Hindlimb muscle (tissue), 1 donor: ENCODE results near the gene DNMT3A. TPM values are rescaled to one million over a fixed set of nuclear protein-coding genes. Genes with fewer than 3 reads are reported as not detected.
A peak's percentile ranks its signal among the peaks of the same experiment; 100 is the strongest.

ENCODE experiments used
- DNase-seq: peaks from one replicate; pipeline ENCODE4 v3.0.0-alpha.2; 2013
- polyA plus RNA-seq: library from polyadenylated mRNA; unstranded; fragments of 120-200 nt; gene quantifications from one replicate; pipeline ENCODE4 v1.2.1, GENCODE V29; 2013; ENCODE audit not compliant: insufficient read length

Gene DNMT3A
- polyA plus RNA-seq, 1 donor, result 69.9 TPM

- DNase-seq, result peak; percentile 86
Measured at GRCh38 chr2:25342372-25343186, 854 bp upstream of the DNMT3A start.

GRCh38 chr2:25341011-25341727, 556 bp downstream of the DNMT3A start:
- DNase-seq, result peak; percentile 38

- DNase-seq, result no peak
Measured at GRCh38 chr2:25340181-25340921, 1.4 kb downstream of the DNMT3A start.

- DNase-seq, result no peak
Measured at GRCh38 chr2:25339791-25340180, 1.9 kb downstream of the DNMT3A start.

- DNase-seq, result no peak
Measured at GRCh38 chr2:25339211-25339674, 2.5 kb downstream of the DNMT3A start.

- no peak for DNase-seq
Measured at GRCh38 chr2:25338401-25338800, 3.3 kb downstream of the DNMT3A start.

GRCh38 chr2:25337891-25338290, 3.8 kb downstream of the DNMT3A start:
- DNase-seq, result no peak

- no peak for DNase-seq
Measured at GRCh38 chr2:25337276-25337675, 4.4 kb downstream of the DNMT3A start.

- peak; percentile 26 for DNase-seq
Measured at GRCh38 chr2:25336383-25336841, 5.3 kb downstream of the DNMT3A start.

- DNase-seq, result no peak
Measured at GRCh38 chr2:25335971-25336370, 5.8 kb downstream of the DNMT3A start.

GRCh38 chr2:25335204-25335603, 6.5 kb downstream of the DNMT3A start:
- no peak for DNase-seq

- DNase-seq, result no peak
Measured at GRCh38 chr2:25334482-25334881, 7.2 kb downstream of the DNMT3A start.

- no peak for DNase-seq
Measured at GRCh38 chr2:25333981-25334380, 7.7 kb downstream of the DNMT3A start.

GRCh38 chr2:25332571-25332970, 9.2 kb downstream of the DNMT3A start:
- DNase-seq, result no peak

GRCh38 chr2:25331686-25332365, 9.9 kb downstream of the DNMT3A start:
- DNase-seq, result no peak

GRCh38 chr2:25330937-25331336, 10.8 kb downstream of the DNMT3A start:
- no peak for DNase-seq

- no peak for DNase-seq
Measured at GRCh38 chr2:25330273-25330672, 11.5 kb downstream of the DNMT3A start.

GRCh38 chr2:25328152-25329085, 13.3 kb downstream of the DNMT3A start:
- DNase-seq, result no peak

- no peak for DNase-seq
Measured at GRCh38 chr2:25326326-25327013, 15.3 kb downstream of the DNMT3A start.

- DNase-seq, result no peak
Measured at GRCh38 chr2:25324905-25325592, 16.7 kb downstream of the DNMT3A start.
